Measurements from ENCODE around the gene ATF7IP2.
"Not testable (repeated sequence)": the region's sequence is repeated elsewhere in the genome, so short reads cannot be mapped to it uniquely, and the experiment has no call there.

ATF7IP2 gene

DNA sequence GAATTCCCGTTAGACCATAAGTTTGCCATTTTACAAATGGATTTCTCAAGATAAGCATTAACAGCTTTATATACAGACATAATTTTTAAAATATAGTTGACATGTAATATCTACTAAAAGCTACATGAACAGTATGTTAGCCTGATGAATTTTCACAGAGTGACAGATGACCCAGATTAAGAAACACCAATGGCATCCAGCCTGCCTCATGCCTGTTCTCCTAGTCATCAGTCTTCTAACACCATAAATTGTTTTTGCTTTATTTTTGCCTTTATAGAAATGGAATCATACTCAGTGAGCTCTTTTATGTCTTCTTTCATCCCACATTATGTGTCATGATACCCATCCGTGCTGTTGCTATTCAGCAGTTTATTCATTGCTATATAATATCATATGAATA is 80.0 kb downstream of the ATF7IP2 start:
- no peak for DNase-seq

DNA sequence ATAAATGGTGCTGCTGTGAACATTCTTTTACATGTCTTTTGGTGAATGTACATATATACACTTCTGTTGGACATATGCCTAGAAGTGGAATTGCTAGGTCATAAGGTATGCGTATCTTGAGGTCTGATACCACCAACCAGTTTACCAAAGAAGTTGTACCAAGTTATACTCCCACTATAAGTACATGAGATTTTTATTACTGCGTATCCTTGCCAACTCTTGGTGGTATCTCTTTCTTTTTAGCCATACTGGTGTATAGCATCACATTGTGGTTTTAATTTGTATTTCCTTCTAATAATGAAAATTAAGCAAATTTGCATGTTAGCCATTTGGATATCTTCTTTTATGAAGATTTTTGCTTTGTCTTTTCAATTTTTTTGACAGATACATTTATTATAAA is 80.5 kb downstream of the ATF7IP2 start:
- no peak for DNase-seq

DNA sequence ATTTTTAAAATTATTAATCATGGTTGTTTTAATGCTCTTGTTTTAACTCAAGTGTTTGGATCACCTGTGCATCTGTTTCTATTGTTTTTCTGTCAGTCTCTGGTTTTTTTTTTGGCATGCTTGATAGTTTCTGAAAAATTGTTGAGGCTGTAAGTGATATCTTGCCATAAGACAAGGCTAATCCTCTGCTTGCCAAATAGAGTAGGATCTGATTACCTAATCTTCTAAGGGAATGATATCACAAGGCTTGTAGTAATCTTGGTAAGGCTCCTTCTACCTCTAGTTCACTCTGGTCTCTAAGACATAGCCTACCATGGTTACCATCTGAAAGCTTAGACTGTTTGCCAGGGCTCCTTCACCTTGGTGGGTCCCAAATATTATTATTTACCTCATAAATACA is 81.0 kb downstream of the ATF7IP2 start:
- DNase-seq = no peak

DNA sequence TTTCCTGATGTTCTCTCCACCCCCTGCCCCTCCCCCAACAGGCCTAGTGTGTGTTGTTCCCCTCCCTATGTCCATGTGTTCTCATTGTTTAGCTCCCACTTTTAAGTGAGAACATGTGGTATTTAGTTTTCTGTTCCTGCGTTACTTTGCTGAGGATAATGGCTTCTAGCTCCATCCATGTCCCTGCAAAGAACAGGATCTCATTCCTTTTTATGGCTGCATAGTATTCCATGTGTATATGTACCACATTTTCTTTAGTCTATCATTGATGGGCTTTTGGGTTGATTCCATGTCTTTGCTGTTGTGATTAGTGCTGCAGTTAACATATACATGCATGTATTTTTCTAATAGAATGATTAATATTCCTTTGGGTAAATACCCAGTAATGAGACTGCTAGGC is 90.8 kb downstream of the ATF7IP2 start:
- not testable (repeated sequence) for DNase-seq

DNA sequence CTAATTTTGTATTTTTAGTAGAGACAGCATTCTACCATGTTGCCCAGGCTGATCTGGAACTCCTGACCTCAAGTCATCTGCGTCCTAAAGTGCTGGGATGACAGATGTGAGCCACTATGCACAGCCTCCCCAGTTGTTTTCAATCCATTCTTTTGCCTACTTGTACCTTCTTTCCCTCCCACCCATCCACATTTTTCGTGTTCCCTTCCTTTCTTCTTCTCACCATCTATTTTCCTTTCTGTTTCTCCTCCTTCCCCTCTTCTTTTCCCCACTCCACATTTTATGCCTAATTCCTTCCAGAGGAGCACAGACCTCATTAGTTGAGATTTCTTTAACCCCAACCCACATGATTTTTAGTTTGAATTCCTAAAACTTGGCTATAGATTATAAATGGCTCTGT is 94.3 kb downstream of the ATF7IP2 start:
- DNase-seq = no peak

DNA sequence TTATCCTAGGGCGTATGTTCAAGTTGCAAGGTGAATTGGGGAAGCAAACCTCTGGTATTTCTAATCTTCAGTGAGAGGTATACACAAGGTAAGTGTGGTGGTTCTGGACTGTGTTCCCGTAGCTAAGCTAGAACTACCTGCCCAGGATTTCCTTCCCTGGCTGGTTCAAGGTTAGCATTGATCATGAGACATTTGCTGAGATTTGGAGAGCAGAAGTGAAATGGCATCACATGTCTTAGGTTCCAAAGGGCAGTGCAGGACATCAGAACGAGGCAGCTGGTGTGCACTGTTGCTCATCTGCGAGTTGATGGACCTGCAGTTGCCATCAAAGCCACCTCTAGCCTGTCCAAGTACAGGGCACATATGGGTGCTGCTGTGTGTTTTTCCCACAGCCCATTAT is 99.3 kb downstream of the ATF7IP2 start:
- no peak for DNase-seq

DNA sequence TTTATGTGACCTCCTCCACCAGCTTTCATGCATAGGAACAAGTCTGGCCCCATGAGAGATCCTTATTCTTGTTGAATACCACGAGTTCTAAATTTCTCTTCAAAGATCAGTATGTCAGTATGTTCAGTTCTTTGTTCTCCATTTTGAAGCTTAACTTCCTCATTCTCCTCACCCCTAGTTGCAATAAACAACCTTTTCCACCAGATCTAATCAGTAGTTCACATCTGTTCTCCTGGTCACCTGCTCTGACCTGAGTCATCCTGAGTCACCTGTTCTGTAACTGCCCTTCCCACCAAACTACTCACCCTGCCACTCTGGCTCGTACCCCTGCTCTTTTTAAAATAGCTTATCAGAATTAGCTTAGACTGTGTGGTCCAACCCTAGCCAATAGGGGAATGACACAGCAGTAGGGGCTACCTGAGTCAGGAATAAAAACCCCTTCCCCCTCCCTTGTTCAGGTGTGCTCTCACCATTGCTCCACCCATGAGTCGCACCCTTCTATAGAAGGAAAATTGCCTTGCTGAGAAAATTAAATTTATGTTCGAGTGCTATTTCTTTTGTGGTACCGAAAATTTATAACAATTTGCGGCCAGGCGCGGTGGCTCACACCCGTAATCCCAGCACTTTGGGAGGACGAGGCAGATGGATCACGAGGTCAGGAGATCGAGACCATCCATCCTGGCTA is 100.0 kb downstream of the ATF7IP2 start:
- no peak for DNase-seq

DNA sequence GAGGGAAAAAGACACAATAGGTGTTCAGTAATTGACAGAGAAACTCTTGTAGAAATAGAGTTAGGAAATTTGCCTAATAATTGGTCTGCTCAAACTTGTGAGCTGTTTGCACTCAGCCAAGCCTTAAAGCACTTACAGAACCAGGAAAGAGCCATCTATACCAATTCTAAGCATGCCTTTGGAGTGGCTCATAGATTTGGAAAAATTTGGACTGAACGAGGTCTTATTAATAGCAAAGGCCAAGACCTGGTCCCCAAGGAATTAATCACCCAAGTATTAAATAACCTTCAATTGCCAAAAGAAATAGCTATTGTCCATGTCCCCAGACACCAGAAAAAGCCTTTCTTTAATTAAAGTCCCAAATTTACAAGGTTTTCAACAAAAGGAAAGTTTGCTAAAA is 104.3 kb downstream of the ATF7IP2 start:
- no peak for DNase-seq

DNA sequence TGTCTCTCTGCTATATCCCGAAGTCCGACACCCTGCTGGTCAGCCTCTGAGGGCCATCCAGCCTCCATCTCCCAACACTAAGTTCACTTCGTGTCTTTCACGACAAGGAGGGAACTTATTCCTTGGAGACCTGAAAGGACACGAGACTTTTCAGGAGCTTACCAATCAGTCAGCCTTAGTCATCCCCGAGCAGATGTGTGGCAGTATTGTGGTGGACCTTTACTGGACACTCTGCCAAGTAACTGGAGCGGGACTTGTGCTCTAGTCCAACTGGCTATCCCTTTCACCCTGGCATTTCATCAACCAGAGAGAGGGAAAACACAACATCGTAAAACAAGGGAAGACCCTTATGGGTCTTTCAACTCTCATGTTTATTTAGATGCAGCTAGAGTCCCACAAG is 107.4 kb downstream of the ATF7IP2 start:
- no peak for DNase-seq

DNA sequence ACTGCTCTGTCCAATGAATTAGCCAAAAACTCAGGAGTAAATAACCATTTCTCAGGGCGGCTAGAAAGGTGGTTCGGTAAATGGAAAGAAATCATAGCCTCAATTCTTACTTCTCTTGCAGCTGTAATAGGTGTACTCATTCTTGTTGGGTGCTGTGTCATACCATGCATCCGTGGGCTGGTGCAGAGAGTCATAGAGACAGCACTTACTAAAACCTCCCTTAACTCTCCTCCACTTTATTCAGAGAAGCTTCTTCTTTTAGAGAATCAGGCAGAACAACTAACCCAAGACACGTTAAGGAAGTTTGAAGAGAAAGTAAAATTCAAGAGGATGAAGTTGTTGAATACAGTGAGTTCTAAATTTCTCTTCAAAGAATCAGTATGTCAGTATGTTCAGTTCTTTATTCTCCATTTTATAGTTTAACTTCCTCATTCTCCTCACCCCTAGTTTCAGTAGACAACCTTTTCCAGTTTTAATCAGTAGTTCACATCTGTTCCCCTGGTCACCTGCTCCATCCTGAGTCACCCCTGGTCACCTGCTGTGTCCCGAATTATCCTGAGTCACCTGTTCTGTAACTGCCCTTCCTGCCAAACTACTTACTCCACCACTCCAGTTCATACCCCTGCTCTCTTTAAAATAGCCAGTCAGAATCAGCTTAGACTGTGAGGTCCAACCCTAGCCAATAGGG is 108.6 kb downstream of the ATF7IP2 start:
- peak; percentile 25 for DNase-seq

DNA sequence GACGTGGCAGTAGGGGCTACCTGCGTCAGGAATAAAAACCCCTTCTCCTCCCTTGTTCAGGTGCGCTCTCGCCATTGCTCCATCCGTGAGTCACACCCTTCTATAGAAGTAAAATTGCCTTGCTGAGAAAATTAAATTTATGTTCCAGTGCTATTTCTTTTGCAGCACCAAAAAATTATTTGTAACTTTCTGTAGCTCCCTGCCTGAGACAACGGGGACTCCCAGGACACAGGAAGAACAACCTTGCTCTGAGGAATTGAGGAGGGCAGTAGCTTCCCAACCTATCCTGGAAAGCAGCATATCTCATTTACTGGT is 109.1 kb downstream of the ATF7IP2 start:
- no peak for DNase-seq

DNA sequence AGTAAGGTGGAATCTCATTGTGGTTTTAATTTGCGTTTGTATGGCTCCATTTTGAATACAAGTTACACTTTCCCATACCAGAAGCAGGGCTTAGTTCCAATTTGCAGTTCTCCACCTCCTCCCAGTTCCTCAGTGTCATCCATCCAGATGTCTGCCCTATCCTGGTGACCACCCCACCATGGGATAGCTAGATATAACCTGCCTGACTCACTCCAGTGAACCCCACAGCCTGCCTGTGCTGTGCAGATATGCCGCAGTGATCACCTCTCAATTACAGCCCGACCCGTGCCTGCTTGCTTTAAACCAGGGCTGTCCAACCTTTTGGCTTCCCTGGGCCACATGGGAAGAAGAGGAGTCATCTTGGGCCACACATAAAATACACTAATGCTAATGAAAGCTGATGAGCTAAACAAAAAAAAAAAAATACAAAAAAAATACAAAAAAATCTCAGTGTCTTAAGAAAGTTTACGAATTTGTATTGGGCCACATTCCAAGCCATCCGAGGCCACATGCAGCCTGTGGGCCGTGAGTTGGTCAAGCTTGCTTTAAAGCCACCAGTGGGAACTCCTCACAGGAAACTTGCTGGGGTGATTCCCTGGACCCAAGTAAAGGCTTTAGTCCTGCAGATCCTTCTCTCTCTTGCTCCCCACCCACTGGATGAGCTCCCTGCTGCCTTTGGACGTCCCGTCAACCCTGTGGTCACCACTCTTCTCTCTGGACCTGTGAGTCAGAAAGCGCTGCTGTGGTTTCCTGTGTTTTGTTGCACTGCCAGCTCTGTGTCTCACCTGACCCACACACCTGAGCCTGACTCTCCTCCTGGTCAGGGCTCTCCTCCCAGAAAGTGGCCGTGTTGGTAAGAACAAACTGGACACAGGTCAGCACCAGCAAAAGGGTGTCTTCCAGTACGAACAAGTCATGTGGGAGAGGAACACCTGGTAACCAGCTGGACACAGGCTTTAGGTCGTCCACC is 111.6 kb downstream of the ATF7IP2 start:
- no peak for DNase-seq

DNA sequence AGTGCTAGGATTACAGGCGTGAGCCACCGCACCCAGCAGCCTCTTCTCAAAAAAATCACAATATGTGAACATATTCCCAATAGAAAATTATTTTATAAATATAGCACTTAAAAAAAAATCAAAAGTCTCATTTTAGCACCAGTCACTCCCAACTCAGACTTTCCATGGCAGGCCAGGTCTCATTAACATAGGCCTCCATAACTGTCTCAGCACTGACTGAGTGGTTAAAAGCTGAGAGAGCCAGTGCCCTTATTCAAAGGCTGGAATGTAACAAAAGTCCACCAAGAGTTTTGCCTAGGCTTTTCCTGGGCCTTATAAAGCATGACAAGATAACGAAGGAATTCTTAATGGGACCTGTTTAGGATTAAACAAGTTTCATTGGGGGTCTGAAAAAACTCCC is 114.7 kb downstream of the ATF7IP2 start:
- no peak for DNase-seq

DNA sequence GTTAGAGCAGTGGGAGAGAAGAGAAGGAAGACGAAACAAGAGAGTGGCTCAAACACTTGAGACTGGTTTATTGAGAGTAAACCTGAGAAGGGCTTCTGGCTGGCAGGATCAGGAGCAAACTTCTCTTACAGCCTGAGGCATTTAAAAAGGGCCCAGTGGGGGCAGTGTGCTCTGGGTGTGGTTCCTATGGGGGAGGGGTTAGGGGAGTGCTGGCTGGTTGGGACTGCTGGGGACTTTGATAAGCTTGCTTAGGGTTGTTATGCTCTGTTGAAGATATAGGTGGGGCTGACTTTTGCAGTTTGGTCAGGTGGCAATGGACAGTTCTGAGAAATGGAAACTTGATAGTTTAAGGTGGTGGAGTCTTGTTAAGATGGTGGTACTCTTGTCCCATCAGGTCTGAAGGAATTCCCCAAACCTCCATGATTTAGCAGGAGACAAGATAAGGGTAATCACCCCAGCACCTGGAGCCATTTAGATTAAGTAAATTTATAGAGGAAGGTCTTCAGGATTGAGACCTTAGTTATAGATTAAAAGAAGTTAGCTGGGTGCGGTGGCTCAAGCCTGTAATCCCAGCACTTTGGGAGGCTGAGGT is 115.3 kb downstream of the ATF7IP2 start:
- DNase-seq = peak; percentile 22

DNA sequence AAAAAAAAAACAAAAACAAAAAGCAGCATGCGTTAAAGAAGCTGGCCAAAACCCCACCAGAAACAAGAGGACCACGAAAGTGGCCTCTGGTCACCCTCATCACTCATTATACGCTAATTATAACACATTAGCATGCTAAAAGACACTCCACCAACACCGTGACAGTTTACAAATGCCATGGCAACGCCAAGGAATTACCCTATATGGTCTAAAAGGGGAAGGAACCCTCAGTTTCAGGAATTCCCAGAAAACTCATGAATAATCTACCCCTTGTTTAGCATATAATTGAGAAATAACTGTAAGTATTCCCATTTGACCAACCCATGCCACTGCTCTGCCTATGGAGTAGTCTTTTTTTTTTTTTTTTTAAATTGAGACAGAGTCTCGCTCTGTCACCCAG is 116.9 kb downstream of the ATF7IP2 start:
- DNase-seq = no peak

DNA sequence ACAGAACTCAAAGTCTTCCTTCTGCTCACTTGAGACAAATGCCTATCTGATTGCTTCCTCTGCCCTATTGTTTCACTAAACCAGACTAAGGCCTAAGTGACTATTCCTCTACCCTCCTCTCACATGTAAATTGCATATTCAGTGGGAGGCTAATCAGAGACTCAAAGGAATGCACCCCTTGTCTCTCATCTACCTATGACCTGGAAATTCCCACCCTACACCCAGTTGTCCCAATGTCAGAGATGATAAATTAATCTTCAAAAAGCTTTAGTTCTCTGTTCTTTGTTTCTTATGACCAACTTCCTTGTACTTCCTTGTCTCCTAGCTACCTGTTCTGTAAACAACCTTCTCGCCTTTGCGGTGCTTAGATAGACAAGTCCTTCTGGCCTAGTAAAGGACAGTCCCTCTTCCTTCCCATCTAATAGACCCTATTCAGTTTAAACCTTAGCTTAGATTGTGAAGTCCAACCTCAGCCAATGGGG is 118.6 kb downstream of the ATF7IP2 start:
- DNase-seq = no peak

DNA sequence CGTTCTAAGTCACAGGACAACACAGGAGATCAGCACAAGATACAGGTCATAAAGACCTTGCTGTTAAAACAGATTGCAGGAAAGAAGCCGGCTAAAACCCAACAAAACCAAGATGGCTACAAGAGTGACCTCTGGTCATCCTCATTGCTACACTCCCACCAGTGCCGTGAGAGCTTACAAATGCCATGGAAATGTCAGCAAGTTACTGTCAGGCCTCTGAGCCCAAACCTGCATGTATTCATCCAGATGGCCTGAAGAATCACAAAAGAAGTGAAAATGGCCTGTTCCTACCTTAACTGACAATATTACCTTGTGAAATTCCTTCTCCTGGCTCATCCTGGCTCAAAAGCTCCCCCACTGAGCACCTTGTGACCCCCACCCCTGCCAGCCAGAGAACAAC is 119.4 kb downstream of the ATF7IP2 start:
- DNase-seq = not testable (repeated sequence)

DNA sequence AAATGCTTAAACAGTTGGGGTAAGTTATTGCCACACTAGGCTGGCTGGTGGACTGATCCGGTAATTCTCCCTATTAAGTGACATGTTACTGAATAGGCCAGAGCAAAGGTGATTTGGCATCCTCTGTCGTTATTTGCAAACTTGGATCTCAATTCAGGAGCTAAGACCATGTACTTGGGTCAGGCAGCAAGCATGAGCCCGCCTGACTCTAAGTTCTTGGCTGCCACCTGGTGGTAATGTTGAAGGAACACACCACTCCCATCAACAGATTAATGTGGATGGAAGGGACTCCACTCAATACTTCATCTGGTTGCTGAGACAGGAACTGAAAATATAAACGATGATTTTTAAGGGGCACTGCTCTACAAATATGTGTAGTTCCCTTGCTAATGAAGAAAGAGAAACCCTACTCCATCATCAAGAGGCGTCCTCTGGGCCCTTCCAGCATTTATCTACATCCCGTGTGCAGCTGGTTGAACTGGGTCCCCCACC is 123.7 kb downstream of the ATF7IP2 start:
- DNase-seq = peak; percentile 70

DNA sequence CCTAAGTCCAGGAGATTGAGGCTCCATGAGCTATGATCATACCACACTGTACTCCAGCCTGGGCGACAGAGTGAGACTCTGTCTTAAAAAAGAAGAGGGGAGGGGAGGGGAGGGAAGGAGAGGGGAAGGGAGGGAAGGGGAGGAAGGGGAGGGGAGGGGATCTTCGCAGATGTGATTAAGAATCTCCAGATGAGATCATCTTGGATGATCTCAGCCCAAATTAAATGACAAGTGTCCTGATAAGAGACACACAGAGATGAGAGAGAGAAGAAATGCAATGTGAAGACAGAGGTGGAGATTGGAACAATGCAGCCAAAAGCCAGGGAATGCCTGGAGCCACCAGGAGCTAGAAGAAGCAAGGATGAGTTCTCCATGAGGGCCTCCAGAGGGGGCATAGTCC is 124.4 kb downstream of the ATF7IP2 start:
- DNase-seq = no peak

DNA sequence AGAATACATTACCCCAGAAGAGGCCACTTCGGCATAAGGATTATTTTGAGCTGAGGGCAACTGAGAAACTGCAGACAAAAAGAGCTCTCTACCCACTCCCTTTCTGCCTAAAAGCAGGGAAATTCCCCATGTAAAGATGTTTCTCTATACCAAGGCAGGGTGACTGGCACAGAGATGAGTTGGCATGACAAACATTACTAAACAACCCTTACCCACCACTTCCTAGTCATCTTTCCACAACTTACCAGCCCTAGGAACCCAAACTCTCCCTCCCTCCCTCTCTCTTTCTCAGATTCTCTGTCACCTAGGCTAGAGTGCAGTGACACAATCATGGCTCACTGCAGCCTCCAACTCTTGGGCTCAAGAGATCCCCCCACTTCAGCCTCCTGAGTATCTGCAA is 126.0 kb downstream of the ATF7IP2 start:
- peak; percentile 46 for DNase-seq

DNA sequence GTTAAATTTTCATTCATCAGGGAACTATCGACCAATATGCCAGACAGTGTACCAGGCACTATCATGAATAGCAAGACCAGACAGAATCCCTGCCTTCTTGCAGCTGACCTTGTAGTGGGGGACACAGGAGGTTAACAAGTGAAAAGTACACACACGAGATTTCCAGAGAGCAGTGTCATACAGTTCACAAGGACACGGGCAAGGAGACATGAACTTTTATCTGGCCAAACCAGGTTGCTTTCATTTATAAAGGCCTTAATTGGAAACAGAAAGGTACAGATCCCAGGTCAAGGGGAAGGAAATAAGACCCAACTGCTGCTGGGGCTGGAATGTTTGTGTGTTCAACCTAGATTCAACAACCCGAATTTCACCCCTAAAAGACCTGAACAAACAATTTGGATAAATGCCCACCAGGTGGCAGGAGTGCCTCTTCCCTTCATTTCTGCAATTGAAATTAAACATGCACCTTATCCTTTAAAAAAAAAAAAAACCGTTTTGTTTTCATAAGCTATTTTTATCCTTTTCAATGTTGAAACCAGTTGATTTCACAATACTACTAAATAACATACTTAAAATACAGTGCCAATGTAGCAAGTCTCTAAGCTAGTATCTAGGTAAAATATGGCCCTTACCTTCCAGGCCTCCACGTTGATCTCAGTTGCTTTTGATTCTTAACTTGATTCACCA is 128.7 kb downstream of the ATF7IP2 start:
- peak; percentile 62 for DNase-seq

DNA sequence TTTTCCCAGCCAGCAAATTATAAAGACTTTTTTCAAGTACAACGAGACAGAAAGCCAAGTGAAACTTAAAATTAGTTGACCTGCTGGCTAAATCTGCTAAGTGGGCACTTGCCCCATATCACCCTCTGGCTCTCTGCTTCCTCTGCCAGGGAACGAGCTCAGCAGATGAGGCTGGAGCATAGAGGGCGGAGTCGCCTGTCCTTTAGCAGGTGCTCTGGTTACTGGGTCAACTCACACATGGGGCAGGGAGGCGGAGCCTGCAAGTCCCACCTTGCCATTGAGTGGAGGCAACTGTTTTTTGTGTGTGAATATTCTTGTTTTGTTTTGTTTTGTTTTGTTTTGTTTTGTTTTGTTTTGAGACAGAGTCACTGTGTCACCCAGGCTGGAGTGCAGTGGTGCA is 132.0 kb downstream of the ATF7IP2 start:
- no peak for DNase-seq

Measured in activated CD4-positive, alpha-beta T cell treated with anti-CD3 and anti-CD28 coated beads for 48 hours (primary cell).